Right lobe of liver (tissue), 4 donors: Measurements from ENCODE around the gene FILIP1L.

Source experiments
- POLR2A ChIP-seq: fragments of 450-650 bp; IDR thresholded peaks from one replicate; pipeline ENCODE4 v1.6.1; 2017; ENCODE audit warnings: antibody characterized with exemption, mild to moderate bottlenecking
- TF ChIP-seq, protein P1 (sequence below), 4 donors: fragments of 200-600 bp in 3 of 4; fragments of 450-650 bp in 1 of 4; IDR thresholded peaks; one replicate each; pipeline versions ENCODE4 v1.5.1 to v1.8.0; 2016 to 2022; ENCODE audit warnings: antibody characterized with exemption in 4 of 4, mild to moderate bottlenecking in 2 of 4
- donor health status: DM: no; HTN: no; CAD: no.
- donor health status: DM: no; HTN: no; CAD: no.
- donor health status: DM: no; HTN: yes; CAD: no.

DNA sequence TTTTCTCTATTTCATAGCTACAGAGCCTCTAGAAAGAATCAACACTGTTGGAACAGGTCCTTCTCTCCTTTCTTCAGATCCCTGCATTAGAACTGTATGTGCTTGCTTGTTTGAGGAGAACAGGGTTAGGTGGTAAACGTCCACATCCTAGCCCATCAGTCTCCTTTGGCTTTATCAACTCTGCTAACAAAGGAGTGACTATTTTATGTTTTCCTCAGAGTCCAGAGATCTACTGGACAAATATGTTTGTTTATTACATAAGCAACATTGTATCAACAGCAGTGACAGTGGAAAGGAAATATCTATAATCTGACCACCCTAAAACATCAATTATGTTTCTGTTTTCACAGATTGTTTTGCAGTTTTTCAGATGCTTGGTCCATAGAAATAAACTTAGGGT lies 257.0 kb downstream of the FILIP1L start:
- TF ChIP-seq, protein P1, sequence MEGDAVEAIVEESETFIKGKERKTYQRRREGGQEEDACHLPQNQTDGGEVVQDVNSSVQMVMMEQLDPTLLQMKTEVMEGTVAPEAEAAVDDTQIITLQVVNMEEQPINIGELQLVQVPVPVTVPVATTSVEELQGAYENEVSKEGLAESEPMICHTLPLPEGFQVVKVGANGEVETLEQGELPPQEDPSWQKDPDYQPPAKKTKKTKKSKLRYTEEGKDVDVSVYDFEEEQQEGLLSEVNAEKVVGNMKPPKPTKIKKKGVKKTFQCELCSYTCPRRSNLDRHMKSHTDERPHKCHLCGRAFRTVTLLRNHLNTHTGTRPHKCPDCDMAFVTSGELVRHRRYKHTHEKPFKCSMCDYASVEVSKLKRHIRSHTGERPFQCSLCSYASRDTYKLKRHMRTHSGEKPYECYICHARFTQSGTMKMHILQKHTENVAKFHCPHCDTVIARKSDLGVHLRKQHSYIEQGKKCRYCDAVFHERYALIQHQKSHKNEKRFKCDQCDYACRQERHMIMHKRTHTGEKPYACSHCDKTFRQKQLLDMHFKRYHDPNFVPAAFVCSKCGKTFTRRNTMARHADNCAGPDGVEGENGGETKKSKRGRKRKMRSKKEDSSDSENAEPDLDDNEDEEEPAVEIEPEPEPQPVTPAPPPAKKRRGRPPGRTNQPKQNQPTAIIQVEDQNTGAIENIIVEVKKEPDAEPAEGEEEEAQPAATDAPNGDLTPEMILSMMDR (IDR thresholded peaks at IDR 0.05) = no peak
- TF ChIP-seq POLR2A = no peak
